CD1c-positive myeloid dendritic cell (primary cell): ENCODE results near the gene PRRG4.
"Not testable (repeated sequence)": the region's sequence is repeated elsewhere in the genome, so short reads cannot be mapped to it uniquely, and the experiment has no call there.

Experiments used
- DNase-seq: peaks from one replicate; pipeline ENCODE4 v3.0.0-alpha.2; 2016; ENCODE audit errors: extremely low spot score

PRRG4 gene

DNA sequence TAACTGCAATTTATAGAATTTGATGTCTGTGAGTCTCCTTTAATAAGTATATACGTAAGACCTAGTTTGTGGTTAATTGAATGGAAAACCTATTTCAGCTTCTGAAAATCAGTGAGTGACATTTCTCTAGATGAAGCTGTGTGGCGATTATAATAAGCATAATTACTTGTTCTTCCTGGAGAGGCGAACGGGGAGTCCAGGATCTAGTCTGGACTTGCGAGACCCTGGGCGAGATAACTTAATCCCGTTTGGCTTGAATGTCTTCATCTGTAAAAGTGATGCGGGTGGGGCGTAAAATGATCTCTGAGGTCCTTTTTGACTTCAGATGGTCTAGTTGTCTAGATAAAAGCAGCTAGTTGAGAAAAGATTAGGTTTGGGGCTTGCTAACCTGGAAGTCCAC, 1.1 kb downstream of the PRRG4 start:
- no peak for DNase-seq

DNA sequence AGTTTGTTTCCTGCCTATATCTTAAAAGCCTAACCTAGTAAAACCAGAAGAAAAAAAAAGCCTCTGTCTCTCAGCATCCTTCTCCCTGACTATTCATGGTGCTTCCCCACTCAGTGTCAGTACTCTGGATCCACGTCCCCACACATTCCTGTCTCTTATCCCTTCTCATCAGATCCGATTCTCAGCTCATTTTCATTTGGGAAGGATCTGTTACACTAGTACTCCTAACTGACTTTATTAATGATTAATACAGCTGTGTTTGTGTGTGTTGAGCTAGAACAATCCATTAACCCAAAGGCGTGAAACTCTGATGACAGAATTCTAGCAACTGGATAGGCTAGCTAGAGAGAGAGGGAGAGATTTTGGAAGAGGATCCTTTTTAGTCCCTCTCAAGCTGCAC, 1.5 kb downstream of the PRRG4 start:
- DNase-seq, result no peak

DNA sequence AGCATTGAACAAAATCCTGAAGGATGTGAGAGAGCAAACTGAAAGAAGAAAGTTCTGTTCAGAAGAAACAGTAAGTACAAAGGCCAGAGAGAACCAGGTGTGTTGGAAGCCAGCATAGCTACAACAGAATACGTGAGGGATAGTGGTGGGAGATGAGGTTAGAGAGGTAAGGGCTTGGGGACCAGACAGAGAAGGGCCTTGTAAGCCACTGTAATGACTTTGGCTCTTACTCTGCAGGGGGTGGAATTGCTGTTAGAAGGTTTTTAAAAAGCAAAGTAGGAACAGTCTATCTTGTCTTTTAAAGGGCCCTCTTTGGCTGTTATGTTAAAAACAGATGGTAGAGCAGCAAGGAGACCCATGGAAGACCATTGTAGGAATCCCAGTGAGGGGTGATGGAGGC, 4.2 kb downstream of the PRRG4 start:
- no peak for DNase-seq

DNA sequence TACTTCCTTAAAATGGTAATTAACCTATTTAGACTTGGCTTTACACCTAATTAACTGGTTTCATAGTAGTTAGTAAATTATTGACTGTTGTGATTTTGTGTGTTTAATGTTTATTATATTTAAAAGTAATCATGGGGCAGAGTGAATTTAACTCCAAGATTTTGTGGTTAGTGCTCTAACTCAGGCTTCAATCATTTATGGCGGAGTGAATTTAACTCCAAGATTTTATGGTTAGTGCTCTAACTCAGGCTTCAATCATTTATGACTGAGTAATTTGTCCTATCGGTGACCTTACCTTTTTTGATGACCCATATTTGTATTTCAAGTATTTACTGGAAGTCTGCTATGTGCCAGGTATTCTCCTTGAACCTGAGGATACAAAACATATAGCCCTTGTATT, 7.2 kb downstream of the PRRG4 start:
- no peak for DNase-seq

DNA sequence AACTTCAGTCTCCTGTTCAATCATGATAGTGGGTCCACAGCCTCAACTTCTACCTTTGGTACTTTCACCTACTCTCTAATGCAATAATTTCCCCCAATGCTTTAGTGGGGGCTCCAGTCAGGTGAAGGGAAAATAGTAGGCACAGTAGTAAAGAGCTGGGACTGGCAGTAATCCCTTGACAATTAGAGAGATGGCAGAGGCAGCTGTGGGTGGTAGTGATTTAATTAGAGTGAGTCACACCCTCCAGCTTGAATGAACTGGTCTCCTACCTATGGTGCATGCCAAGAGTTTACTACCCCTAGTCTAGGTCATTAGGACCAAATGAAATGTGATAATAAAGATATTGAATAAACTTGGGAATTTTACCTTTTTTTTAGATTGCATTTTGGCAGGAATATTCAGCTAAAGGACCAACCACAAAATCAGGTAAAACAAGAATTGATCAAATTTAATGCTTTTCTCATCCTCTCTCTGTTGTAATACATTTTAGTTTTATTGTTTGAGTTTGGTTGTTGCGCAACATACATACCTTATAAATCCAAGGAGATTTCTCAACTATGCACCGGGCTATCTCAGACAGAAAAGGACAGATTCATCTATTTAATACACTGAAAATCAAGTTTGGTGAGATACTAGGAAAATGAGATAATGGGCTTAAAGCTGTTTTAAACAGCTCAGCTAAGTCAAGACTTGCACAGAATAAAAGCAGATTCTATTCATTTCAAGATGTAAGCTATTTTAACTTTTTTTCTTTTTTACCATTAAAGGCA, 9.0 kb downstream of the PRRG4 start:
- DNase-seq, result no peak

DNA sequence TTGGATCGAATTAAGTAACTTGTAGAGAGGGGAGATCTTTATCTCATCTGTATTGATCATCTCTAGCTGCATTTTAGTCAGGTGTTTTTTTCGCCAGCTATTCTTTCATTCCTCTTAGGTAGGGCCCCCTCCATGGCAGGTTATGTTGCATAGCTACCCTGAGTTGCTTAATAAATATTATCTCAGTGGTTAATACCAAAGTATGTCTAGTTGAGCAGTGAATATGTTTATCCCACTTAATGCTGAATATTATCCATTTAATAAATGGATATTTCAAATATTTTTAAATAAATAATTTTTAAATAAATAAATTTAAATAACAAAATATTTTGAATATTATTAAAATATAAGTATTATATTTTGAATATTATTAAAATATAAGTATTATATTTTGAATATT, 9.6 kb downstream of the PRRG4 start:
- DNase-seq, result no peak

DNA sequence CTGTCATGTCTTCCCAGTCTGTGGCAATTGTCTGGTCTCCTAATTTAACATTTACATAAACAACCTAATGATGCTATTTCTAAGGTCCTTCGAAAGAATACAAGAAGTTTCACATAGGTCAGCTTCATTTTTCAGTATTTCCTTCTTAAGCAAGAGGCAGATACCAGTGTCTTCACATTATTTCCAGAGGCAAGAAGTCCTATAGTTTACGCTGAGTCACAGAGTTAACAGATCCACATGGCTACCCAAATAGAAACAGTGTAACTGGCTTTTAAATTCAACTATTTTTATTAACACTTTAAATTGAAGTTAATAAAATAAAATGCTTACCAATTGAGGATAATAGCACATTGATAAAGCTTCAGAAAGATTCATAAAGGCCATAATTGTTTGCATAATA, 10.9 kb downstream of the PRRG4 start:
- no peak for DNase-seq

DNA sequence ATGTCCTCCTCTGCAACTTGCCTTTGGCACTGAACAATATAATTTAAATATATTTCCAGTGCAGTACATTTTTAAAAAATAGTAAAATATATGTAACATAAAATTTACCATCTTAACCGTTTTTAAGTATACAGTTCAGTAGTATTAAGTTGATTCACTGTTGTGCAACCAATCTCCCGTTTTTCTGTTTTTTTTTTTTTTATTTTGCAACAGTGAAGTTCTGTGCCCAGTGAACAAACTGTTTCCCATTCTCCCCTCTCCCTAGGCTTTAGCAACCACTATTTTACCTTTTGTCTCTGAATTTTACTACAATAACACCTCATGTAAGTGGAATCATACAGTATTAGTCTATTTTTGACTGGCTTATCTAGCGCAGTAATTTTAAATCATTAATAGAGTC, 13.8 kb downstream of the PRRG4 start:
- no peak for DNase-seq

DNA sequence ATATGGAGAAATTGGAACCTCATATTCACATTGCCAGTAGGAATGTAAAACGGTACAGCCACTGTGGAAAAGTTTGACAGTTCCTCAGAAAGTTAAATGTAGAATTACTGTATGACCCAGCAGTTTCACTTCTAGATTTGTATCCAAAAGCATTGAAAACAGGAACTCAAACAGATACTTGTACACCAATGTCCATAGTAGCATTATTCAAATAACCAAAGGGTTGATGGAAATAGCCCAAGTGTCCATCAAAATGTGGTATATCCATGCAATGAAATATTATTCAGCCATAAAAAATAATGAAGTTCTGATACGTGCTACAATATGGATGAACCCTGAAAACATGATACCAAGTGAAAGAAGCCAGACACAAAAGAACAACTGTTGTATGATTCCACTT, 17.8 kb downstream of the PRRG4 start:
- DNase-seq, result peak; percentile 76

DNA sequence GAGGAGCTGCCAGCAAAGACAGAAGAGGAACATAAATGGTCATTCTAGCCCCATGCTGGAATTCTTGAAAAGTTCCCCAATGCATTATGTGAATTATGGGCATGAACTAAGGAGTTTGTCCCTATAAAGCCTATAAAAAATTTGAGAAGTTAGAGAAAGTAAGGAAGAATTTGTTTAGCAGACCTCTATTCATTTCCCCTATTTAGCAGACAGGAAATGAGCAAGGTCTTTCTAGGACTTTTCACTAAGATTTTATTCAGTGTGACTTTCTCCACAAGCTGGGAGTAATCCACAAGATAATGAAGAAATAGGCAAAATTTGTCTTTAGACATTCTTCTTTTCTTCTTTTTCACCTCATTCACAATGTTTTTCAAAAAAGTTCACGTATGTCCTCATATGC, 20.0 kb downstream of the PRRG4 start:
- DNase-seq, result peak; percentile 36

DNA sequence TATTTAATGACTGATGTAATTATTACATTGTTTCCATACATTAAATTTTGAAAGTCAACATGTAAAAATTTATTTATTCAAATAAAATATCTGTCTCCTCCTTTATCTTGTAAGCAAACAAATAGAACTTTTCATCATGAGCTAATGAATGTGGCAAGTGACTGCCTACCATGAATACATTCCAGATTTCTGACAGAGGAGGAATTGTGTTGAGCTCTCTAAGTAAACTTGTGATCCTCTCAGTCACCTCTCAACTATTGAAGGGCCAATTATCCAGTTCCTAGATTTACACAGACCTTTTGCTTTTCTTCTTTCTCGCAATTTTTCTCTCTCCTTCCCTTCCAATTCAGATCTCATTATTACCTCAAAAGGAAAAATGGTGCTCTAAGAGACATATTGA, 21.5 kb downstream of the PRRG4 start:
- no peak for DNase-seq

DNA sequence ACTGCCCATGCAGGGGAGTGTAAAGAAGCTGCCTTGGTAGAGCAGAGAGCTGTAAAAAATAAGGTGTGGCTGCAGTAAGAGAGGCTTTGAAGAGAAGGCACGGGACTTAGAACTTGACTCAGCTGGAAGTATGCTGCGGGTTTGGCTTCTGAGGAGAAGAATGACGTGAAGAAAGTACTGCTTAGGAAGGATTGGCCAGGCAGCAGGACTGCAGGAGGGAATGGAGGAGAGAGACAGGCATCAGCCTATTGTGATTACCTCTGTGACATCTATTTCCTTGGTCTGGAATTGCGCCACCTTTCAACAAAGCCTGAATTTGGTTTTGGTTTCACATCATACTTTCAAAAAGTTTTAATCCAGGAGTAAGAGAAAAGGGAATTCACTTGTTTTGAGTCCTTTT, 22.5 kb downstream of the PRRG4 start:
- DNase-seq, result peak; percentile 57

DNA sequence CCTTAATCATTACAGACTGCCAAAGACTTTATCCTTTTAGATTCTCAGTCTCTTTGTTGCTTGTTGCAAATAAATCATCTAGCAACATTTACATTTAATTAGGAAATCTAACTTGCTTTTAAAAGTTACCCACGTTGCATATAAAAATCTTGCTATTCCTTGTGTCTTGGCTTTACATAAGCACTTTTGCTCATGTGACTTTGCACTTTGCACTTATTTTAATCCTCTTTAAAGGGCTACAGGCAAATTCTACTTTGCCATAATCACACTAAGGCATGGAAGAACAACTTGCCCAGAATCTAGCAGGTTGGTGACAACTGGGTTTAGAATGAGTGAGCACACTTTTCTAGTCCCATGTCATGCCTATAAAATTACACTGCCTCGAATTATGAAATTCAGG, 25.9 kb downstream of the PRRG4 start:
- DNase-seq, result no peak

DNA sequence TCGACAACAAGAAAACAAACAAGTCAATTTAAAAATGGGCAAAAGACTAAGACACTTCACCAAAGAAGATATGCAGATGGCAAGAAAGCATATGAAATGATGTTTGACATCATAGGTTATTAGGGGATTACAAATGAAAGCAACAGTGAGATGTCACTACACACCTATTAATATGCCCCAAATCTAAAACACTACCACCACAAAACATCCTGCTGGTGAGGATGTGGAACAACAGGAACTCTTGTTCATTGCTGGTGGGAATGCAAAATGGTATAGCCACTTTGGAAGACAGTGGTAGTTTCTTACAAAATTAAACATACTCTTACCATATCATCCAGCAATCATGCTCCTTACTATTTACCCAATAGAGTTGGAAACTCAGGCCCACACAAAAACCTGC, 29.0 kb downstream of the PRRG4 start:
- DNase-seq, result no peak

DNA sequence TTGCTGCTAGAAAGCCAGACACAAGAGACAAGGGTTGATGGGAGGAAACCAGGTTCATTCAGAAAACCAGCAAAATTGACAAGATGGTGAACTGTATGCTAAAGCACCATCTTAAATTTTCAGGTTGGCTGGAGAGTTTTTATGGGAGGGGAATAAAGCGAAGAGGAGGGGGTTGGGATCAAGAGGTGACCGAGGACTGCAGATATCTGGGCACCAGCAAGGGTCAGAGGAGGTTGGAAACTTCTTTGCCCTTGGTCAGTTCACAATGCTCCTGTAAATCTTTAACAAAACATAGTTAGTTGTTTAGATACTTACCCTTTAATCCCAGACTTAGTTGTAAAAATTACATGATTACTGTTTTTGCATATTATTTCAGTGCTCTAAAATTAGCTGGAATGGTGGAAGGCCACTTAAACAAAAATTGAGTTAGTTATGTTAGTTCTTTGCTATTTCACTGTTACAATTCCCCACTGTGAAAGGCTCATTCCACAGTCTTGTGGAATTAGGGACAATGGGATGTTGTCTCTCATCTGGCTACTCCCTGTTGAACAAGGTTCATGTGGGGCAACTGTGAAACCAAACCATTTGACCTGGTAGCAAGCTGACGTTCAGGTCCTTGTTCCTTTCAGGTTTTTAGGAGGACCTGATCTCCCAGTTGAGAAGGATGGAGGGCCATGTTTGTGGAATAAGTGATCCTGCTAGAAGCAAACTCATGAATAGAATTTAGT, 32.3 kb downstream of the PRRG4 start:
- DNase-seq, result no peak

DNA sequence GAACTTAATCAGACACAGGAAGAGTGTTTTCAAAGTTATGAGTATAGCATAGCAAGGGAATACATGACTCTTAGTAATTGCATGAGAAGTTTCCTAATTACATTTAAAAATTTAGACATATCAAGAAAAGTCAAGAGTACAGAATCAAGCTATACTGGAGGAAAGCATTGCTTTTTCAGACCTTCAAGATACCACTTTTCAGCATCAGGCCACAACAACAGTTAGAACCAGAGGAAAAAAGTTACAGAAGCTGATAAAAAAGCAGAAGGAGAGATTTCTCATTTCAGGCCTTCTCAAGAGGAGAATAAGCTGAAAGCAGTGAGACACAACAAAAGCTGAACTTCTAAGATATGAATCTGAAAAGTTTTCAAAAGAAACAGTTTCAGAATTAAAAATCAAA, 34.8 kb downstream of the PRRG4 start:
- DNase-seq, result no peak

DNA sequence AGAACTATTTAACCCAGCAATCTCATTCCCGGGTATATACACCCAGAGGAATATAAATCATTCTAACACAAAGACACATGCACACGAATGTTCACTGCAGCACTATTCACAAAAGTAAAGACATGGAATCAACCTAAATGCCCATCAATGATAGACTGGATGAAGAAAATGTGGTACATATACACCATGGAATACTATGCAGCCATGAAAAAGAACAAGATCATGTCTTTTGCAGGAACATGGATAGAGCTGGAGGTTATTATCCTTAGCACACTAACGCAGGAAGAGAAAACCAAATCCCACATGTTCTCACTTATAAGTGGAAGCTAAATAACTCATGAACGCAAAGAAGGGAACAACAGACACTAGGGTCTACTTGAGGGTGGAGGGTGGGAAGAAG, 39.0 kb downstream of the PRRG4 start:
- not testable (repeated sequence) for DNase-seq

DNA sequence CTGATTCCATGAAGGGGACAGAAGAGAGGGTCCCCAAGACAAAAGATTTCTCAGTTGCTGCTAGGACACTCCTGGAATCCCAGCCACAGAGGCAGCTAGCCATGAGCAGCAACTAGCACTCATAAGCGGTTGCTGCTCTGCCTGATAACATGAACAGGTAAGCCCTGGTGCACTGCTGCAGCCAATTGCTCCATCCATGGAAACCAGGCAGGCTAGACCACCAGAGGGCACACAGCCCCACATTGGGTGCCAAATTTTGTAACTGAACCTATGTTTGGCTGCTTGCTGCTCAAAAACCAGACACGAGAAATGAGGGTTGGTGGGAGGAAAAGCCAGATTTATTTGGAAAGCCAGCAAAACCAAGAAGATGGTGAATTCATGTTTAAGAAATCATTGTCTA, 40.9 kb downstream of the PRRG4 start:
- no peak for DNase-seq

DNA sequence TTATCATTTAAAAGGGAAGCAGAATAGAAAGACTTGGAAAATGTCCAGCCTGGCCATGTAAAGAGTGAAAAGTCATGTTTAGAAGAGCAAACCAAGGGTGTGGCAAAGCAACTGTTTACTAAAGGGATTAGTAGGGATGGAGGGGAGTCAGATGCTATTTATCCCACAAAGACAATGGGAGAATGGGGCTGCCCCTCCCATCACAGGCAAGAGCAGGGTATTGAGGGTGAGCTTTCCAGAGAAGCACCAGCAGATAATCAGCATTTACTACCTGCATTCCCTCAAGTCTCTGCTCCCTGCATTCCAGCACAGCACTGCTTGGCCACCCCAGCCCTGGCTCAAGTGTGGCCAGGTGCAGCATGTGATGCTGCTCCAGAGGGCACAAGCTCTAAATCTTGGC, 44.4 kb downstream of the PRRG4 start:
- no peak for DNase-seq

DNA sequence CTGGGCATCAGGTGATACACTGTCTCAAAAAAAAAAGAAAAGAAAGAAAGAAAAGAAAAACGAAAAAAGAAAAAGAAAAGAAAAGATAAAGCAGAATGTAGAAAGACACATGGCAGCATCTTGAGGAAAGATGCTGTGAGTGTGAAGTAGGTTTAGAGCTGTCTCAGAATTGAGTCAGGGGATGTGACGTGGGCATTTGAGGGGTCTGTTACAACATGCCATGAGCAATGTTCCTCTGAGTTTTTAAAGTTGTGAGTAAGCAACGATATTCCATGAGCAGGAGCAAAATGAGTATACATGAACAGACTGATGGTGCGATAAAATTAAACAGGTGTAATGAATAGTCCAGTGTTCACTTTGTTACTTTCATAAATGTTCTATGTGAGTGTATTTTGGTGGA, 51.6 kb downstream of the PRRG4 start:
- DNase-seq, result no peak

DNA sequence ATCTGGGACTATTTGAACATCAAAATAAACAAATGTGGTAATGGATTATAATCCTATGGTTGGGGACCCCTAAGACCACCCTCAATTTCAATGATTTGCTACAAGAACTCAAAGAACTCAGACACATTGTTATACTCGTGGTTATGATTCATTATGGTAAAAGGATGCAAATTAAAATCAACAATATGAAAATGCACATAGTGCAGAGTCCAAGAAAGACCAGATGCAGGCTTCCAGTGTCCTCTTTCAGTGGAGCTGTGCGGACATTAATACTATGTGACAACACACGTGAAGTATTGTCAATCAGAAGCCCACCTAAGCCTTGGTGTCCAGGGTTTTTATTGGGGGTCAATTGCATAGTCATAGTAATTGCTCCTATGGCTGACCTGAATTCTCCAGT, 53.7 kb downstream of the PRRG4 start:
- DNase-seq, result no peak

DNA sequence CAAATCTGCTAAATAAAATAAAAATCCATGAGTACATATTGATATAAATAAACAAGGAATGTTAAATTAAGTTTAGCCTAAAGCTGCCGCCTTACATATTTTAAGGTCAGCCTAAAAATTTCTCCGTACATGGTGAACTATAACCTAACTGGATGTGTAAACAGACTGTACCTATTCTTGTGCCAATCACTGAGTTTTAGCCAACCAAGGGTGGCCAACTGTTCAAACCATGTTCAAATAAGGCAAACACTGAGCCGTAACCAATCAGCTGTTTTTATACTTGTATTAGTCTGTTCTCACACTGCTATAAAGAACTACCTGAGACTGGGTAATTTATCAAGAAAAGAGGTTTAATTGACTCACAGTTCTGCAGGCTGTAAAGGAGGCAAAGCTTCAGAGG, 54.3 kb downstream of the PRRG4 start:
- DNase-seq, result no peak

DNA sequence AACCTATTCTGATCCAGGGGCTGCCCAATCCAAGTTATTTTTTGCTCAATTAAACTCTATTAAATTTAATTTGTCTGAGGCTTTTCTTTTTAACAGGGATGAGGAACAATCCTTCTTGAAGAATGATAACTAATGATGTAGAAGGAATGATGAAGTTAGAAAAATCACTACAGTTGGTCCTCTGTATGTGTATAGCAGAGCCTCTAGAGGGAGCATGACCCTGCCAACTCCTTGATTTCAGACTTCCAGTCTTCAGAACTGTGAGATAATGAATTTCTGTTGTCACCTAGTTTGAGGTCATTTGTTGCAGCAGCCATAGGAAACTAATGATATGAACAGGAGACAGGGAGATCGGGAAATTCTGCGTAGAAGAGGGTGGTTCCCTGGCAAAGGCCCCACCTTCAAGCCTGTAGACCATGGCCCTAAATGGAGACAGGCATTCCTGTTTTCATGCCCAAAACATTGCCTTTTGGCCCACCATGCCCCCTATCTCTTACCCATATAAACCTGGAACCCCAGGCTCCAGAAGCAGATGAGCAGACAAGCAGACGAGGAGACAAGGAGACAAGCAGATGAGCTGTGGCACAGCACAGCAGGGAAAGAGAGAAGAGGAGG, 55.1 kb downstream of the PRRG4 start:
- no peak for DNase-seq
